GM18867 (cell line): ENCODE results near the gene COL5A1.

Experiments
- ATAC-seq: cut with Tn5 transposase; IDR thresholded peaks from one replicate; pipeline ENCODE4 v1.9.1; 2021; ENCODE audit warnings: mild to moderate bottlenecking, moderate library complexity; ENCODE audit not compliant: unreplicated experiment

The COL5A1 gene

DNA sequence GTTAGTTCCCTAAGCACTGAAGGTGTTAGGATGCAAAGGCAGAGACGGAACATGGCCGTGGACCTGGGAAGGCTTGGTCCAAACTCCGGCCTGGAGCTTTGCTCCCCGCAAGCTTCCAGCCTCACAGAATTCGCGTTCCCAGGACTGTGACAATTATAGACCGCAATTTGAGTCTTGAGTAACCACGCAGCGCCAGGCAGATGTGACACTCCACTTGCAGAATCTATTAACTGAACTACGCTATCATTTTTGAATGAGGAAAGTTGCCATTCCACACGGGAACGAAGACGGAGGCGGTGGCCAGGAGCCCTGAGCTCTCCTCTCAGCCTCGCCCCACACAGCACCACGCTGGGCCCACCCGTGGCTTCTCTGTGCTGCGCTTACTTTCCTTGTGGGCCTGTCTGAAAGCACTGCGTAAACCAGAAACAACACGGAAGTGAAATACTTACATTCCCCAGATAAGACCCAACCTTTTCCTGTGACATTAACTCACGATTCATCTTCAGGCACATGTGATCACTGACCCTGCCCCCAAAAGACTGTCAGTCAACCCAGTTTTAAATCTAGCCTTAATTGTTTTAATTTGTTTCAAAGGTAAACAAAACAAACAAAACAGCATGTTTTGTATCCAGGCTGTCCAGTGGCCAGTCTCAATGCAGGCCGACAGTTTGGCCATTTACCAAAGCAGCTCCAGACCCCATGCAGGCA is 16.1 kb upstream of the COL5A1 start:
- no peak for ATAC-seq

DNA sequence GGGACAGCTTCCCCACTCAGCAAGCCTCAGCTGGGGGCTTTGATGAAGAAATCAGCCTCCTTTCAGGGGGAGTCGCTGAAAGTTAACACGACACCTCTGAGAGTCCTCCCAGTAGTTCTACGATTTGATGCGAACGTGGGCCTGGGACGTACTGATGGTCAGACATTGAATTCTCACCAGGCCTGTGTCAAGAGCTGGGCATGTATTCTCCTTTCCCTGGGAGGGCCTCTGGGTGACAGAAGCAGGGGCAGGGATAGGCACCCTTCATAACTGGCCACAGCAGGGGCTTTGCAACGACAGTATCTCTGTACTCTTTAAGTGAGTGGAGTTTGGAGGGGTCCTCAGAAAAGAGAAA is 15.6 kb upstream of the COL5A1 start:
- no peak for ATAC-seq

DNA sequence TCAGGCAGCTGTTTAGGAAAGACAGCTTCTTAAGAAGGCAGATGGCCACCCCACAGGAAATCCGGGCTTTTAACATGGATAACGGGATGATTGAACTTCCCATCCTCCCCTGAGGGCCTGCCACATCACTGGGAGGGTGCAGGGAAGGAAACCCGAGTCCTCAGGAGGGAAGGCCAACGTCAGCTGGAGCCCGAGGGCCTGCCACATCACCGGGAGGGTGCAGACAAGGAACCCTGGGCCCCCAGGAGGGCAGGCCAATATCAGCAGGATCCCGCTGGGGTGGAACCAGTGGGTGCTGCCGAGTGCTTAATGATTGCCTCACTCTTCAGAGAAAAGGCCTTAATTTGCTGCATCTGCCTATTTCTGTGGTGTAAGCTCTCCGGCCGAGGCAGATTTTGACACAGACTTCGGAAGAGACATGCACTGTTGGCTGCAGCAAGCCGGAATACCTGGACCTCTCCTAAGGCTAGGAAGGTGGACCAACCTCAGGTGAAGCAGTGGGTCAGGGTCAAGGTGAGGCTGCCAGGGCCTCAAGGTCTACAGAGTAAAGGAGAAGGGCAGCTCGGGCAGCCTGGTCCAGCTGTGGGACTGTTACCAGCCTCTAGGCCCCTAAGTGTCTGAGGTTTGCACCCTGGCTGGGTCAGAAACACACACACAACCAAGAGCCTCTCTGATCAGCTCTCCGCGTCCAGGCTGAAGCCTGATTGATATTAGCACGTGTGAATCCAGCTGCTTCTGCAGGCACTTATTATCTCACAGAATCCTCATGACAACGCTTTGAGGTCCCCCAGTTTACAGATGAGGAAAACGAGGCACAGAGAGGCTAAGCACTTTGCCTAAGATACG is 14.8 kb upstream of the COL5A1 start:
- ATAC-seq: no peak

DNA sequence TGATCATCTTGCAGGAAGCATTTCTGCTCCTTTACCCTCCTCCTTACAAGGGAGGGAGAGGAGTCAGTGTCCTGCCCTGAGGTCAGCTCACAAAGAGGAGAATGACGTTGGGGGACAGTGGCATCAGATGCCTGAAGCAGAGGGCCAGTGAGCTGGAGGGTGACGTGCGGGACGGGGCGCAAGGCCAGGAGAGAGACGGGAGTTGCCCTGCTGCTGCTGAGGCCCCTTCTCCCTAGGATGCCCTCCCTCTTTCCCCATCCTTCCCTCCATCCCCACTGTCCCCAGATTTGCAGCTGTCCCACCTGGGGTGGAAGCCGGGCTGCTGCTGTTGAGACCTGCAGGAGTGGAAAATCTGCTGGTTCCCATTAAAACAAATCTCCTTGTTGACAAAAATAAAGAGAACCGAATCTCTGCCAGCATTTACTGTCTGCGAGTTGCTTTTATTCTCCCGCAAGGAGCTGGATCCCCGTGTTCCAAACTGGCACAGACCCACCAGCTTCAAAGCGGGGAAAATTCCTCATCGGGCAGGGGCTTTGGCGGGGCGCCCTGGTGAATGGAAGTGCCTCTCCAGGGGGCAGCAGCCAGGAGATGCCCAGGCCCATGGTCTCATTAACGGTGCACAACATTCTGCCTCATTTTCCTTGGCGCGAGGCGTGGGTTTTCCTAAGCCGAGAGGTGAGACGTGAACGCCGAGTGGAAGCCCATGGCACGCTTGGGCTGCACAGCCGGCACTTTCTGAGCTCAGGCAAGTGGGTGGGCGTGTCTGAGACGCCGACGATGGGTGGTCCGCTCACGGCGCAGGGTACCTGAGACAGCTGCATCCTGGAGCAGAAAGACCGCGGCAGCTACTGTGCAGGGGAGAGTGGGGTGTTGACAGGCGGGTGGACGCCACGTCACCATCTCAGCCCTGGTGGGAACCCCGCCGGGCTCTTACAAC is 13.9 kb upstream of the COL5A1 start:
- no peak for ATAC-seq

DNA sequence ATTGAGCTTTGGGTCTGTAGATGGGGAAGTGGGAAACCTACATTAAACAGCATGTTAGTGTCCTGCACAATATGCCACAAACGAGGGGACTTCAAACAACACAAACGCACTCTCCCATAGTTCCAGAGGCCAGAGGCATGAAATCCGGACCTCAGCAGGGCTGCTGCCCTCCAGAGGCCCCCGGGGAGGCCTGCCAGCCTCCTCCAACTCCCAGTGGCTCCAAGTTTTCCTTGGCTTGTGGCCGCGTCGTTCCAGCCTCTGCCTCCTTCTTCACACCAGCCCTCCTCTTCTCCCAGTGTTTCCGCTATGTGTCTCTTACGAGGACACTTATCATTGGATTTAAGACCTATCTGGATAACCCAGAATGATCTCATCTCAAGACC is 13.3 kb upstream of the COL5A1 start:
- ATAC-seq: no peak

DNA sequence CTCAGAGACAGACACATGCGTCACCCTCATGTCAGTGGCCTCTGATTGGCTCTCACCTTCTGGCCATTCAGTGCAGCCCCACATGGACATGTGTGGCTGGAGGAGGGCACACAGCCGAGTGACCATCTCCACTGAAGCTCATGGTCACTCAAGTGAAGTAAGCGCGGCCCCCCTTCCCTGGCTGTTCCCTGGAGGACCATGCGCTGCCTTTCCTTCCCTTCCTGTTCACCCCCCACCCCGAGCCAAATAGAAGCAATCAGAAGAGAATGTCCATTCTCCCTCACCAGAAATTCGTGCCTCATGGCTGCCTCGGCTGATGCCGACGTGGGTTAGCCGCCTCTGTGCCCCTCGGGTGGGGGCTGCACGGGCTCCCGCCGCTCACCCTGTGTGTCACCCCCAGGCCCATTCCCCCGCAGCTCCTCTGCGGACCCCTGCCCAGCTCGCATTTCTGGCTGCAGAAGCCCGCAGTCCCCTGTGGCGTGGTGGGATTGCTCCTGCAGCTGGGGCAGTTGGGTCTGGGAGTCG is 12.5 kb upstream of the COL5A1 start:
- ATAC-seq: no peak

DNA sequence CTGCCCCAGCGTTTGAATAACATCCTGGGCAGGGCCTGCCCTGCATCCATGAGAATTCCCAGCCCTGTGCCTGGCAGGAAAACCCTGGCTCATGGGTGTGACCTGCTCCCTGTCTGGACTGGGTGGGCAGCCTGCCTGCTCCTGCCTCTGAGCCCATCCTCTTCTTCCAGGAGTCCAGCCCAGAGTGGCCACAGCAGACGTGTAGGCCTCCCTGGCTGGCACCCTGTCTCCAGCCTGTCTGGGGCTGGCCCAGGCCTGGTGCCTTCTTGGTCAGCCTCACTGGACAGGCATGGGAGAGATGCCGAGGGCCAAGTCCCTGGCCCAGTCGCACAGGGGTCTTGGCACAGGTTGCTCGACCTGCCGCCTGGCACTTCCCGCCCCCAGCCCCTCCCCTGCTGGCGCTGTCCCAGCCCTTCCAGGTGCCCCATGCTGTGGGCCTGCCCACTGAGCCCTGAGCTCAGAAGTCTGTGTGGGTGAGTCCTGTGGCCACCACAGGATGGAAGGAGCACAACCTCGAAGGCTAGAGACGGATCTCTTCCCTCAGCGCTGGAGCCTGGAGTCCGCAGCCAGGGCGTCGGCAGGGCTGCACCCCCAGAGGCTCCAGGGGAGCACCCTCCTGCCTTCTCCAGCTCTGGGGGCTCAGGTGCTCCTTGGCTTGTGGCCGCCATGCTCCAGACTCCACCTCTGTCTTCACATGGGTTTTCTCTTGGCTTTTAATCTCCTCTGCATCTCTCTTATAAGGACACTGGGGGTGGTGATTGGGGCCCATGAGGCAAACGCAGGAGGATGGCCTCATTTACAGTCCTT is 11.8 kb upstream of the COL5A1 start:
- no peak for ATAC-seq

DNA sequence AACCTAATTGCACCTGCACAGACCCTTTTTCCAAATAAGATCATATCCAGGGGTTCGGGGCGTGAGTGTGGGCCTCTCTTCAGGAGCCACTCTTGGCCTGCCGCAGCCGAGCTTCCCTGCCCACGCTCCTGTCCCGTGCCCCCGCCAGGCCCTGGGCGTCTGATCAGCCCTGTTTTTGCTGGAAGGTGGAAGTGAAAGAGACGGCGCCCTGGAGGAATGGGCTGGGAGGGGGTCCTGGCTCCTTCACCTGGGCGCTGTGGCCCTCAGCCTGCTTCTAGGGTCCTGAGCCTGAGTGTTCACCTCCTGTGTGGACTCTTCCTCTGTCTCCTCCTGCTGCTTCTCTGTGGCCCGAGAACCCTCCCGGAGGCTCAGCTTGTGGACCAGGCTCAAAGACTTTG is 11.2 kb upstream of the COL5A1 start:
- ATAC-seq: no peak

DNA sequence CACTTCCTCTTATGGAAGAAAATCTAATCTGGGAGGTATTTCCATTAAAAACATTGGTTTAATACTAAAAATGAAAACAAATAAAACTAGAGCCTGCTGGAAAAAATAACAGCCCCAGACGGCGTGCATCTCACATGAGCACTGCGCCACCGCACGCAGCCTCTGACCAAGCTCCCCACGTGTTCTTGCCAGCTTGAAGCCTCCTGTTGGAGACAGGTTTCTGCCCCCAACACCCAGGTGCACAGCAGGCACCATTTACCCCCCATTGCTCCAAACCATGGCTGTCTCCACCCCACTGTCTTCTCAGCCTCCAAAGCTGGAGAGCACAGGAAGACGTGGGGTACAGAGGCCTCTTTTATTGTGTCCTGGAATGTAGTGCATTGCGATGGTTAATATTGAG is 10.7 kb upstream of the COL5A1 start:
- ATAC-seq: no peak

DNA sequence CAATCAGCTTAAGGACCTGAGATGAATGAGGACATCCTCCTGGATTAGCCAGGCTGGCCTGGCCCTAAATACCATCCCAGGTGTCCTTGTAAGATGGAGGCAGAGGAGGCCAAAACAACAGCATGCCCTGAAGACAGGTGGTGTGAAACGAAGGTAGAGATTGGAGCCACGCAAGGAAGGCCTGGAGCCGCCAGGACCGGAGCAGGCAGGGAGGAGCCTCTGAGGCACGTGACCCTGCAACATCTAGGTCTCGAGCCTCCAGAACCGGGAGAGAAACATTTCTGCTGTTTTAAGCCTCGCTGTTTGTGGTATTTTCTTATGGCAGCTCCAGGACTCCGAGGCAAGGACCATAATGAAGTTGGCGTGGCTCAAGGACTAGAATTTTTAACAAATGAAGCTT is 9.7 kb upstream of the COL5A1 start:
- ATAC-seq: no peak

DNA sequence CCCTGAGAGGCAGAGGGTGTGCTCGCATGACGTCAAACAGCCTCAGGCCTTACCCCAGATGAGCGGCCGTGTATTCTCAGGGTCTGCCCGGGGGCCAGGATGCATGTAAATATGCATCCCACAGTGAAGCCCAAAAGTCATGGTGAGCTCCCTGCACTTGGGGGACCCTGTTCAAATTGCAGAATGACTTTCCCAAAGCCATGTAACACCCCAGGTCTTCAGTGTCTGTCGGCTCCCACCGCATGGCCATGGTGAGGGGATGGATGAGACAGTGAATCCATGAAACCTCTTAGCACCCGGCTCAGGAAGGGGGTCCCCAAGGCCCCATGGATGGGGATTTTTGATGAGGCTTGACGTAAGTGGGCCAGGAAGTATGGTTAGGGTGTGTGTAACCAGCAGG is 9.3 kb upstream of the COL5A1 start:
- no peak for ATAC-seq

DNA sequence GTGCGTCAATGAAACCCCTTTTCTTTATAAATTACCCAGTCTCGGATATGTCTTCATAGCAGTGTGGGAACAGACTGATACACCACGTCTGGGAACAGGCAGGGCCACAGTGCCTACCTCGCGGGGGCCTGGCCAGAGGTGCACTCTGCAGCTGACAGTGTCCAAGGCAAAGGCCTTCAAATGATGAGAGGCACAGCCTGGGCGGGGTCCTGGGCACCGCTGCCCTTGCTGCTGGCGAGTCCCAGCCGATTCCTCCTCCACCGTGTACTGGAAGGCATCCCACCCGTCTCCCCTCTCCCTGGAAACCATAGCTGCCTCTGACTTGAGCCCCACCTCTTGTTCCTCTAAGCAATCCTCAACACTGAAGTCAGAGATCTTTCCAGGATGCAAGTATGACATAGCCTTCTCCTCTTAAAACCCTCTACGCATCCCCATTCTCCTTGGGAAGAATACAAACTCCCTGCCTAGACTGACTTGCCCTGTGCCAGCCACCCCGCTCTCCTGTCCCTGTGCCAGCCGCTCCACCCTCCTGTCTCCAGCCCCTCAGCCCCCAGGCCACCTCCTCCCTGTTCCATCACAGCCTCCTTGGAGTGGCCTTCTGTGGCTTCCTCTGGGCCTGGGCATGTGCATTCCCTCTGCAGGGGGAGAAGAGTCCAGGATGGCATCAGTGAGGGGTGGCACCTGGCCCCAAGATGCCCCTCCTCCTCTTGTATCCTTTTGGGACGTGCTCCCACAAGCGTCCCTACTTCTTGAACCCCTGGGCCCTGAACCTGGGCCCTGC is 8.1 kb upstream of the COL5A1 start:
- no peak for ATAC-seq

DNA sequence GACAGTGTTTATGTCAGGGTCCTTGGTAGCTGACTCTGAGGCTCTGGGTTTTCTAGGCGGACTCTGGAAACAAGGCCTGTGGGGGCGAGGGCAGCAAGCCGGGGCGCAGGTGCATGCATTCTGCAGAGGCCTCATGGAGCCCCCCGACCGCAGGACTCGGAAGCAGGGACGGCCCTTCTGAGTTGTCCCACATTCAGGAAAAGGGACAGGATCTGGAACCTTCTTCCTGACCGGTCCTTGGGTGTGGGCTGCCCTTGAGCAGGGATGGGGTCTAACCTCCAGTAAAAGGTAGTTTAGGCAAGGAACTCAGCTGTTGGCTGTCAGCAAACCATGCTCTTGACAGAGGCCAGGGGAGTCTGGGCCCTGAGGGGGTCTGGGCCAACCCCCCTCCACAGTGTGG is 7.4 kb upstream of the COL5A1 start:
- no peak for ATAC-seq

DNA sequence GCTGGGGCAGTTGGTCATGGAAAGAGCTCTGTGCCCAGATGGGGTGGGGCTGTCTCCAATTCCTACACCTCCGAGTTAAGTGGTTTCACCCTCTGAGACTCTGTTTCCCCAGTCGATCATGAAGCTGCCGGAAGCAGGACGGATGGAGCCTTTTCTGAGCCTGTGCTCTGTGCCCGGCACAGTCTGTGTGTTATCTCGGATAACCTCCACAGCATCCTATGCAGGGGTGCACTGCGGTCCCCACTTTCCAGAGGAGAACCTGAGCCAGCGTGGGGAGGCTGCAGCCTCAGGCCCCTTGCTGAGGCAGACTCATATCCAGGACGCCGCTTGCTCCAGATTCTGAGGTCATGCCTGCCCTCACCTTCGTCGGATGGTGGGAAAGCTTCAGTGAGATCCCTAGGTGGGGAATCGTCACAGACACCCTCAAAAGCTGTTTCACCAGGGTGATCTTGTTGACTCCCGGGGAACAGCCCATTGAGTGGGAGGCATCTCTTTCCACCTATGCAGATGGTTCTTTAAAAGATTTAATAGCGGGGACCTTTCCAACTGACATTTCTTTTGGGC is 6.9 kb upstream of the COL5A1 start:
- no peak for ATAC-seq

DNA sequence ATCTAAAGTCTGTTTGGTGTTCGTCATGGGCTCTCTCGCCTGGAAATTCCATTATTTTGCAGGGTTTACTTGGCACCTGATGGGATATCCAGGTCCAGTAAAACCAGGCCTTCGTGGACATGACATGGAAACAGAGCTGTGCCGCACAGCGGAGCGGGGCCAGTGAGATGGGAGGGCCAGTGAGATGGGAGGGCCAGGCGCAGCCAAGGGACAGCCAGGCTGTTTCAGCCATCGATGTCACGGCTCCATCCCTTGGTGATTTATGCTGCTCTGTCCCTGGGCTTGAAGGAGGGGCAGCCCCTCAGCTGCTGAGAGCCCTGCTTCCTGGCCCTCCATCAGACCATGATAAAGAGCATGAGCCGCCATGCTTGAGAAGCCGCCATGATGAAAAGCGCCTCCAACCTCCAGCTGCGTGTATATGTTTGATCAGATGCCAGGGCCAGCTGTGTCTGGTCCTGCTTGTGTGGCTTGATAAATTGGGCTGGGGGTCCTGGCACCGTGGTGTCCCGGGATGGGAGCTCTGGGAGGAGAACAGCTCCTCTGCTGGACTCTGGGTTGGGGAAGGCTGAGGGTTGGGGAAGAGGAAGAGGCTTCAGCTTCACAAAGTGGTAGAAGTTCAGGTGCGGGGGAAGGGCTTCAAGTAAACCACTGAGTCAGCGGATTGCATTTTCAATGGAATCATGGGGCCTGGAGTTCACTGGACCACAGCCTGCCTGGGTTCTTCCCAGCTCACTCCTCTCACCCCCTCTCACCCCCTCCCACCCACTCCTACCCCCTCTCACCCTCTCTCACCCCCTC is 6.1 kb upstream of the COL5A1 start:
- ATAC-seq: no peak

DNA sequence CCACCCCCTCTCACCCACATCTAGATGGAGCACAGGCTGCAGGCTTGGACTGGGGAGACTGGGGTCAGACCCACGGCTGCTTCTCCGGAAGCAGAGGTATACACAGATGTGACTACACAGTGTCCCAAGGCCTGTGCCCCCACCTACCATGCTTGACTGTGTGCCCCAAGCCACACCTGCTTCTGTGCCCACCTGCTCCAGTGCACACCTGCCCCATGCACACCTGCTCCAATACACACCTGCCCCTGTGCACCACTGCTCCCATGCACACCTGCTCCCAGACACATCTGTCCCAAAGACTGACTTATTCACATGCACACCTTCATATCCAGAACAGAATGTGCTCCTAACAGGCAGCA is 5.5 kb upstream of the COL5A1 start:
- no peak for ATAC-seq

DNA sequence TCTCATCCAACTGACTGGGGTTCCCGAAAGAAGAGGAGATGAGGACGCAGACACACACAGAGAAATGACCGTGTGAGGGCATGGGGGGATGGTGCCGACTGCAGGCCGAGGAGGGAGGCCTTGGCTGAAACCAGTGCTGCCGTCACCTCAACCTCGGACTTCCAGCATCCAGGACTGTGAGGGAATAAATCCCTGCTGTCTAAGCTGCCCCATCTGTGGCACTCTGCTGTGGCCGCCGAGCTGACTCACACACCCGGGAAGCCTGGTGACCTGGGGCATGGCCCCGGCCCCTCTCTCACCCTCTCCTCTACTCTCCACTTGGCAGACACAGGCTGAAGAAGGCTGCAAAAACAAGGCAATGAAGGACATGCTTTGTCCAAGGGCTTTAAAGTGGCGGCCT is 4.4 kb upstream of the COL5A1 start:
- ATAC-seq: no peak

DNA sequence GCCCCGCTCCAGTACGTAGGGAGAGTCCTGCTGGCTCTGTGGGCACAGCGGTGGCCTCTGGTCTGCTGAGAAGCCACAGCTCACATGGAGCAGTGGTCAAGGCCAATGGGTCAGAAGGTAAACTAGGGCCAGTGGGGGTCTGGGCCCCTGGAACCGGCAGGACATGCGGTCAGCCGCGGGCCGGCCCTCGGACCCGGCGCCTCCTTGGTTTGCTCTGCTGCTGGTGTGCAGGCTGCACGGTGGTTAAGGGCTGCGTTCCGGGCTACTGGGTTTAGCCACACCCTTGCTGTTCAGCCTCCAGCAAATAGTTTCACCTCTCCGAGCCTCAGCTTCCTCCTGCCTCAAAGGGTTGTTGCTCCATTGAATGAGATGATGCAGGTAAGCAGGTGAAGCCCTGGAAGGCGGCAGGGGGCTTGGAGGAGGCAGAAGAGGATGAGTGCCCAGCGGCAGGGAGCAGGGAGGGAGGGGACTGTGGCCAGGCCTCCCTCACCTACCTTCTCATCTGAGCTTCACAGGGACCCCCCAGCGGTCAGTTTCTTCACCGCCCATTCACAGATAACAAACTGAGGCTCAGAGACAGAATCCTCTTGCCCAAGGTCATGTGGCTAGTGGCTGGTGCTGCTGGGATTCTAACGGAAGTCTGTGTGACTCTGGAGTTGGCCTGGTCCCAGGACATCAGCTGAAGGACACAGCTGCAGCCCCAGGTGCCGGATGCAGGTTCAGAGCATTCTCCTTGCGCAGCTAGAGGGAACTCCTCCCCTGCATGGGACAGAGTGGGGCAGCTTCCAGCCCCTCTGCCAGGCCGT is 3.7 kb upstream of the COL5A1 start:
- ATAC-seq: no peak
